Smooth muscle cell (in vitro differentiated cells): ENCODE results near the gene PRSS27. TPM values are rescaled to one million over a fixed set of nuclear protein-coding genes. Genes with fewer than 3 reads are reported as not detected.

Experiments
- DNase-seq: peaks from one replicate; lab custom pipeline; 2025; ENCODE audit not compliant: unreplicated experiment; lab: John Stamatoyannopoulos, UW
- H2AFZ ChIP-seq: fragments of 200-600 bp; sonication (generic); 2 replicates; pipeline ENCODE4 v1.6.0; 2016; ENCODE audit warnings: antibody characterized with exemption, low read depth, mild to moderate bottlenecking
- H3F3A ChIP-seq: fragments of 200-600 bp; sonication (generic); 2 replicates; pipeline ENCODE4 v1.6.0; 2017; ENCODE audit warnings: antibody characterized with exemption, low read depth
- H3K27ac ChIP-seq: fragments of 200-600 bp; sonication (generic); 2 replicates; pipeline ENCODE4 v1.5.1; 2016; ENCODE audit warnings: low read depth, mild to moderate bottlenecking
- H3K27me3 ChIP-seq: fragments of 200-600 bp; sonication (generic); 2 replicates; pipeline ENCODE4 v1.6.1; 2016; ENCODE audit warnings: low read depth, mild to moderate bottlenecking
- H3K36me3 ChIP-seq: fragments of 200-600 bp; sonication (generic); 2 replicates; pipeline ENCODE4 v1.5.1; 2016; ENCODE audit warnings: low read depth
- H3K4me1 ChIP-seq: fragments of 200-600 bp; sonication (generic); 2 replicates; pipeline ENCODE4 v1.5.1; 2016; ENCODE audit warnings: low read depth
- H3K4me2 ChIP-seq: fragments of 200-600 bp; sonication (generic); 2 replicates; pipeline ENCODE4 v1.6.0; 2016; ENCODE audit warnings: mild to moderate bottlenecking
- H3K4me3 ChIP-seq: fragments of 200-600 bp; sonication (generic); 2 replicates; pipeline ENCODE4 v1.5.1; 2016; ENCODE audit warnings: mild to moderate bottlenecking
- H3K79me2 ChIP-seq: fragments of 200-600 bp; sonication (generic); 2 replicates; pipeline ENCODE4 v1.6.0; 2016; ENCODE audit warnings: low read depth, mild to moderate bottlenecking
- H3K9ac ChIP-seq: fragments of 200-600 bp; sonication (generic); 2 replicates; pipeline ENCODE4 v1.6.0; 2016; ENCODE audit warnings: low read depth
- H3K9me3 ChIP-seq: fragments of 200-600 bp; sonication (generic); replicated peaks from 2 replicates; pipeline ENCODE4 v1.5.1; 2016; ENCODE audit warnings: low read depth
- H4K20me1 ChIP-seq: fragments of 200-600 bp; sonication (generic); 2 replicates; pipeline ENCODE4 v1.6.0; 2016; ENCODE audit warnings: low read depth
- WGBS: methylation state at CpG from one replicate; pipeline ENCODE4 v1.1.7; 2016; ENCODE audit warnings: low lambda C conversion rate; 5-methylcytosine and 5-hydroxymethylcytosine counted together
- polyA plus RNA-seq: library from polyadenylated mRNA; unstranded; fragments of >200 nt; fragmentation: Nextera tagmentation; extraction: Ambion mirVana; gene quantifications from 2 replicates; pipeline ENCODE4 v1.2.1, GENCODE V29; 2016
- total RNA-seq: library from RNA; depleted of rRNA; stranded (reverse); fragments of >200 nt; gene quantifications from 2 replicates; pipeline ENCODE4 v1.2.3, GENCODE V29; 2014
- TF ChIP-seq, protein P1 (sequence below): fragments of 200-600 bp; sonication (generic); IDR thresholded peaks from 2 replicates; pipeline ENCODE4 v1.5.1; 2017; ENCODE audit warnings: borderline replicate concordance, mild to moderate bottlenecking, antibody characterized with exemption; ENCODE audit not compliant: insufficient read depth, poor library complexity, severe bottlenecking

PRSS27 gene
- total and polyA plus RNA-seq, 2 experiments from 2014 or later, result 0.63 to 3.3 TPM

DNA sequence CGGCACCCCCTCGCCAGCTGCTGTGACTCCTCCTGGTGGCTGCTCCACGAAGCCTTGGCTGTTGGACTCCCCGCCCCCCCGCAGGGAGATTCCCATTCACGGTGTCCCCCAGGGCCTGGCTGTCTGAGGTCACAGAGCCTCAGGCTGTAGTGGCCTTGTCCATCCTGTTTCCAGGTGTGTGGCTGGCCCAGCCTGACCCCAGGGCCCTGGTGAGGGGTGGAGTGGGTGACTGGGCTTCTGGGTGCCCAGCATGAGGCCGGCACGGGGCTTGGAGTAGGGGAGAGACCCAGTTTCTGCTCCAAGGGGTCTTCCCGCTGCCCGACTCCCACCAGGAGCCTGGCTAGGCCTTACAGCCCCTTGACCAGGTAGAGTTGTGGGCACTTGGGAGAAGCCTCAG lies 10.4 kb downstream of the PRSS27 start:
- Histone ChIP-seq H3K9me3 (no peaks in the 10 kb centered on the region), H3K4me3 (no peak overlapping the region), H3K27me3 (no peaks in the 10 kb centered on the region), H4K20me1 (peaks cover 36% of the 10 kb centered on the region), H3K27ac (no peak overlapping the region), H3K4me1 (no peaks in the 10 kb centered on the region), H2AFZ (no peak overlapping the region), H3K79me2 (no peaks in the 10 kb centered on the region), H3K4me2 (no peak overlapping the region), H3F3A (no peaks in the 10 kb centered on the region), H3K36me3 (no peaks in the 10 kb centered on the region), H3K9ac (no peak overlapping the region)
- TF ChIP-seq, protein P1, sequence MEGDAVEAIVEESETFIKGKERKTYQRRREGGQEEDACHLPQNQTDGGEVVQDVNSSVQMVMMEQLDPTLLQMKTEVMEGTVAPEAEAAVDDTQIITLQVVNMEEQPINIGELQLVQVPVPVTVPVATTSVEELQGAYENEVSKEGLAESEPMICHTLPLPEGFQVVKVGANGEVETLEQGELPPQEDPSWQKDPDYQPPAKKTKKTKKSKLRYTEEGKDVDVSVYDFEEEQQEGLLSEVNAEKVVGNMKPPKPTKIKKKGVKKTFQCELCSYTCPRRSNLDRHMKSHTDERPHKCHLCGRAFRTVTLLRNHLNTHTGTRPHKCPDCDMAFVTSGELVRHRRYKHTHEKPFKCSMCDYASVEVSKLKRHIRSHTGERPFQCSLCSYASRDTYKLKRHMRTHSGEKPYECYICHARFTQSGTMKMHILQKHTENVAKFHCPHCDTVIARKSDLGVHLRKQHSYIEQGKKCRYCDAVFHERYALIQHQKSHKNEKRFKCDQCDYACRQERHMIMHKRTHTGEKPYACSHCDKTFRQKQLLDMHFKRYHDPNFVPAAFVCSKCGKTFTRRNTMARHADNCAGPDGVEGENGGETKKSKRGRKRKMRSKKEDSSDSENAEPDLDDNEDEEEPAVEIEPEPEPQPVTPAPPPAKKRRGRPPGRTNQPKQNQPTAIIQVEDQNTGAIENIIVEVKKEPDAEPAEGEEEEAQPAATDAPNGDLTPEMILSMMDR, result no peak
- no peak for DNase-seq
- 98% methylated on average over 10 of the region's 10 CpGs for WGBS

DNA sequence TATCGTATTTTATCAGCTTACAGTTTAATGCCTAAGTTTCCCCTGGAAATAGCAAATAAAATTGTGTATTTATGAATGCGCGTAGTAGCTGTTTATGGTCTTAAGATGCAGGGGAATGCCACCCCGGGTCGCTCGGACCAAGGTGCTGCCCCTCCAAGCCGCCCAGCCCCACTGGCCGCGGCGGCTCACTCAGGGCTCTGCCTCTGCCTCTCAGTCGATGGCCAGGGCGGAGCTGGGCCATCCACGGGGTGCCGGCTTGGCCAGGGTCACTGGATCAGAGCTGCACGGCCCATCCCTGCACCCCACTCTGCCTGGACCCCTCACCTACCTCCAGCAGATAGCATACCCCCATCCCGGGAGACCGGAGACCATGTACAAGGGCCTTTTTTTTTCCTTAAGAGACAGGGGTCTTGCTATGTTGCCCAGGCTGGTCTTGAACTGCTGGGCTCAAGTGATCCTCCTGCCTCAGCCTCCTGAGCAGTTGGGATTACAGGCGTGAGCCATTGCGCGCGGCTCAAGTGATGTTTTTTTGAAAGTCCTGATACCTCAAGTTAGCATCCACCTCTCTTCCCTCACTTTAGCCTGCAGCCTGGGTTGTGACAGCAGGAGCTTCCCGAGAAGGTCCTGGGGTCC lies 11.0 kb downstream of the PRSS27 start:
- Histone ChIP-seq H3K79me2 (no peaks in the 10 kb centered on the region), H3K27me3 (no peaks in the 10 kb centered on the region), H3F3A (no peaks in the 10 kb centered on the region), H4K20me1 (peaks cover 41% of the 10 kb centered on the region), H3K4me1 (no peaks in the 10 kb centered on the region), H3K9ac (no peak overlapping the region), H3K4me2 (no peak overlapping the region), H3K4me3 (no peak overlapping the region), H3K9me3 (no peaks in the 10 kb centered on the region), H3K27ac (no peak overlapping the region), H2AFZ (no peak overlapping the region), H3K36me3 (no peaks in the 10 kb centered on the region)
- DNase-seq, result no peak
- WGBS, result 99% methylated on average over 22 of the region's 22 CpGs
- TF ChIP-seq, protein P1, result no peak

DNA sequence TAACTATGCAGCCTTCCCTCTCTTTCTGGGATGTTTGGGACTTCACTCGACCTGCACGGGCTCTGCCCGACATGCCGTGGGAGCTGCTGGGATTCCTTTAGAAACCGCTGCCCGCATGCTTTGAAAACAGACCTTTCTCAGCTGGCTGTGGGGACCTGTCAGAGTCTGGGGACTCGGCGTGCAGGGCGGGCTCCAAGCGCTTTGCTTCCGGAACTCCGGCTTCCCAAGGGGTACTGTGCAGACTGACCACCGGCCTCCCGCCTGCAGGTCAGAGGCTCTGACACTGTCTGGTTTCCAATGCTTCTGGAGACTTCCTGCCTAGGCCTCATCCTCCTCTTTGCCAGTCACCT lies 11.8 kb downstream of the PRSS27 start:
- no peaks in the 10 kb centered on the region for H3K9me3 ChIP-seq
- H3K36me3 ChIP-seq, result no peaks in the 10 kb centered on the region
- H2AFZ ChIP-seq, result no peak overlapping the region
- no peaks in the 10 kb centered on the region for H3K79me2 ChIP-seq
- H4K20me1 ChIP-seq, result peaks cover 47% of the 10 kb centered on the region
- H3K27me3 ChIP-seq, result no peaks in the 10 kb centered on the region
- H3F3A ChIP-seq, result no peaks in the 10 kb centered on the region
- DNase-seq, result no peak
- no peak overlapping the region for H3K4me3 ChIP-seq
- no peak overlapping the region for H3K27ac ChIP-seq
- 92% methylated on average over 14 of the region's 14 CpGs for WGBS
- H3K4me1 ChIP-seq, result no peaks in the 10 kb centered on the region
- no peak overlapping the region for H3K4me2 ChIP-seq
- TF ChIP-seq, protein P1, result no peak
- H3K9ac ChIP-seq, result no peak overlapping the region
